ENCODE data around the gene TMEM131L.

- TF ChIP-seq CTCF (IDR thresholded peaks at IDR 0.05) = no peak
- no peak for TF ChIP-seq POLR2A (IDR thresholded peaks at IDR 0.05)
- no peak for TF ChIP-seq EP300 (IDR thresholded peaks at IDR 0.05)
- TF ChIP-seq POLR2AphosphoS5 (IDR thresholded peaks at IDR 0.05) = peak in 2 of 3 donors; percentile 5 to 6
Observed at GRCh38 chr4:153655928-153656327, 189.8 kb downstream of the TMEM131L start.
